A673 (cell line): Measurements from ENCODE around the gene ATP8B4. TPM values are rescaled to one million over a fixed set of nuclear protein-coding genes. Genes with fewer than 3 reads are reported as not detected.

Experiments
- BruUV-seq: library from RNA; stranded (reverse); fragments of 400-500 nt; replicated peaks from 2 replicates; lab custom pipeline; 2021; lab: Mats Ljungman, UMichigan
- CTCF ChIA-PET: fragments of 300-600 bp; sonication (Branson Sonifier 250); formaldehyde crosslinking; loops from one replicate; lab custom pipeline; 2022; ENCODE audit warnings: antibody characterized with exemption; lab: Charles Lee
- POLR2A ChIA-PET: fragments of 300-600 bp; sonication (Branson Sonifier 250); formaldehyde crosslinking; loops from one replicate; lab custom pipeline; 2022; ENCODE audit warnings: antibody characterized with exemption; ENCODE audit not compliant: low non-redundant PET; lab: Charles Lee
- DNase-seq: peaks from one replicate; pipeline ENCODE4 v3.0.0-alpha.2; 2015; ENCODE audit warnings: low spot score
- H3K27ac ChIP-seq: fragments of 200-600 bp; sonication (generic); 2 replicates; pipeline ENCODE4 v1.5.1; 2016; ENCODE audit warnings: mixed run types, low read depth, mild to moderate bottlenecking, mixed read lengths, antibody characterized with exemption, low read length; ENCODE audit not compliant: poor library complexity, severe bottlenecking
- H3K27me3 ChIP-seq: fragments of 200-600 bp; sonication (generic); replicated peaks from 2 replicates; pipeline ENCODE4 v1.6.1; 2017; ENCODE audit warnings: mixed run types, low read depth, mild to moderate bottlenecking, mixed read lengths, antibody characterized with exemption, low read length; ENCODE audit not compliant: insufficient read depth, poor library complexity
- H3K36me3 ChIP-seq: fragments of 200-600 bp; sonication (generic); 2 replicates; pipeline ENCODE4 v1.6.1; 2016; ENCODE audit warnings: mixed run types, mild to moderate bottlenecking, mixed read lengths, antibody characterized with exemption, low read length; ENCODE audit not compliant: insufficient read depth, poor library complexity, severe bottlenecking
- H3K4me1 ChIP-seq: fragments of 200-600 bp; sonication (generic); 2 replicates; pipeline ENCODE4 v1.6.1; 2017; ENCODE audit warnings: mixed run types, mild to moderate bottlenecking, mixed read lengths, antibody characterized with exemption, low read length; ENCODE audit not compliant: insufficient read depth, poor library complexity, severe bottlenecking
- H3K4me3 ChIP-seq: fragments of 200-600 bp; sonication (generic); 2 replicates; pipeline ENCODE4 v1.5.1; 2016; ENCODE audit warnings: low read depth, mixed run types, mild to moderate bottlenecking, mixed read lengths, low read length; ENCODE audit not compliant: poor library complexity, severe bottlenecking
- H3K9me3 ChIP-seq: fragments of 200-600 bp; sonication (generic); 2 replicates; pipeline ENCODE4 v1.6.1; 2016; ENCODE audit warnings: mixed run types, low read depth, mild to moderate bottlenecking, mixed read lengths, antibody characterized with exemption, low read length; ENCODE audit not compliant: poor library complexity, severe bottlenecking
- EZH2 ChIP-seq: fragments of 200-600 bp; sonication (generic); IDR thresholded peaks from 2 replicates; pipeline ENCODE4 v1.6.1; 2017; ENCODE audit warnings: borderline replicate concordance, low read depth, mild to moderate bottlenecking, mixed read lengths, antibody characterized with exemption, low read length; ENCODE audit not compliant: poor library complexity, severe bottlenecking
- intact Hi-C: fragments of 100-400 bp; cut with micrococcal nuclease; formaldehyde crosslinking; loops from one replicate; pipeline ENCODE4 v1.10.0; 2022; ENCODE audit not compliant: unreplicated experiment
- total RNA-seq: library from RNA; stranded (reverse); gene quantifications from 2 replicates; pipeline ENCODE4 v1.2.3, GENCODE V29; 2021
- TF ChIP-seq, protein P1 (sequence below): fragments of 300-800, 200-600 bp; sonication (generic); conservative IDR thresholded peaks from 2 replicates; pipeline ENCODE4 v1.5.1; 2017; ENCODE audit warnings: low read depth, mild to moderate bottlenecking, antibody characterized with exemption, low read length, moderate library complexity, mixed read lengths

Gene ATP8B4
- total RNA-seq, 1 experiment from 2014 or later: 0.30 TPM

DNA sequence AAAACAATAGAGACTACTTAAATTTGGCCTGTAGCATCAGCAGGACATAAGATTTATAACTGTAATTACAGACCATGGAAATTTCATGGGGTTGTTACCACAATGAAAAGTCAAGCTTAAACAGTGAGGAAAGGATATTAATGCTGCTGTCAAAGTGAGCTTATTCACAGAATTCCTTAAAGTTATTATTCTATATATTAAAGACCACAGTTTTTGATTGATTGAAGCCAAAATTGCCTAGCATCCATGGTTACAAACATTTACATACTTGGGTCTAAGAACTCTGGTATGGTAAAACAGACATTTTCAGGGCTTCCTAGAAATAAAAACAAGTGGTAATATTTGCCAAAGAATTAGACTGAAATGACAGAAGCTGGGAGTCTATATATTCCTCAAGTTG is 248.6 kb downstream of the ATP8B4 start:
- Histone ChIP-seq H3K27me3 (peaks cover 4% of the 10 kb centered on the region), H3K27ac (no peak overlapping the region), H3K9me3 (no peaks in the 10 kb centered on the region), H3K4me3 (no peak overlapping the region), H3K4me1 (no peaks in the 10 kb centered on the region), H3K36me3 (no peaks in the 10 kb centered on the region)
- BruUV-seq: no TSS peak
- intact Hi-C loops: no loop called here
- ChIA-PET CTCF (no interaction called here), POLR2A (no interaction called here)
- no peak for TF ChIP-seq EZH2
- TF ChIP-seq, protein P1, sequence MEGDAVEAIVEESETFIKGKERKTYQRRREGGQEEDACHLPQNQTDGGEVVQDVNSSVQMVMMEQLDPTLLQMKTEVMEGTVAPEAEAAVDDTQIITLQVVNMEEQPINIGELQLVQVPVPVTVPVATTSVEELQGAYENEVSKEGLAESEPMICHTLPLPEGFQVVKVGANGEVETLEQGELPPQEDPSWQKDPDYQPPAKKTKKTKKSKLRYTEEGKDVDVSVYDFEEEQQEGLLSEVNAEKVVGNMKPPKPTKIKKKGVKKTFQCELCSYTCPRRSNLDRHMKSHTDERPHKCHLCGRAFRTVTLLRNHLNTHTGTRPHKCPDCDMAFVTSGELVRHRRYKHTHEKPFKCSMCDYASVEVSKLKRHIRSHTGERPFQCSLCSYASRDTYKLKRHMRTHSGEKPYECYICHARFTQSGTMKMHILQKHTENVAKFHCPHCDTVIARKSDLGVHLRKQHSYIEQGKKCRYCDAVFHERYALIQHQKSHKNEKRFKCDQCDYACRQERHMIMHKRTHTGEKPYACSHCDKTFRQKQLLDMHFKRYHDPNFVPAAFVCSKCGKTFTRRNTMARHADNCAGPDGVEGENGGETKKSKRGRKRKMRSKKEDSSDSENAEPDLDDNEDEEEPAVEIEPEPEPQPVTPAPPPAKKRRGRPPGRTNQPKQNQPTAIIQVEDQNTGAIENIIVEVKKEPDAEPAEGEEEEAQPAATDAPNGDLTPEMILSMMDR: no peak
- DNase-seq: no peak

DNA sequence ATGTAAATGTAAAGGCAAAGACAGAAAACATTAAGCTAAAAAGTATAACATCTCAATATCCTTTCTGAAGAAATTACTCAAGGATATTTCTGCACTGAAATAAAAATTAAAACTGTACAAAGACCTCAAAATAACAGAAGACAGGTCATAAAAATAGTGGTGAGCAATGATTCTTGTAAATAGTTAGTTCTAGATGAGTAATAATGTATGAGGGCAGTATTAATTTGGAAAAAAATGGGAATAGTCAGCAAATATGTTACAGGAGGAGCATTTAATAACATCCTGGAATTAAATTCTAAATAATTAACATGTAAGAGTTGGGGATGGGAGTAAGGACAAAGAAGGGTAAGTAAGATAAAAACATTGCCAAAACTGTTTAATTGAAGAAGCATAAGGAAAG is 250.7 kb downstream of the ATP8B4 start:
- Histone ChIP-seq H3K36me3 (no peaks in the 10 kb centered on the region), H3K4me3 (no peak overlapping the region), H3K9me3 (no peaks in the 10 kb centered on the region), H3K27ac (no peak overlapping the region), H3K4me1 (no peaks in the 10 kb centered on the region), H3K27me3 (peaks cover 8% of the 10 kb centered on the region)
- ChIA-PET CTCF (no interaction called here), POLR2A (no interaction called here)
- intact Hi-C loops: no loop called here
- TF ChIP-seq, protein P1: no peak
- no peak for TF ChIP-seq EZH2
- DNase-seq: no peak
- BruUV-seq: no TSS peak

DNA sequence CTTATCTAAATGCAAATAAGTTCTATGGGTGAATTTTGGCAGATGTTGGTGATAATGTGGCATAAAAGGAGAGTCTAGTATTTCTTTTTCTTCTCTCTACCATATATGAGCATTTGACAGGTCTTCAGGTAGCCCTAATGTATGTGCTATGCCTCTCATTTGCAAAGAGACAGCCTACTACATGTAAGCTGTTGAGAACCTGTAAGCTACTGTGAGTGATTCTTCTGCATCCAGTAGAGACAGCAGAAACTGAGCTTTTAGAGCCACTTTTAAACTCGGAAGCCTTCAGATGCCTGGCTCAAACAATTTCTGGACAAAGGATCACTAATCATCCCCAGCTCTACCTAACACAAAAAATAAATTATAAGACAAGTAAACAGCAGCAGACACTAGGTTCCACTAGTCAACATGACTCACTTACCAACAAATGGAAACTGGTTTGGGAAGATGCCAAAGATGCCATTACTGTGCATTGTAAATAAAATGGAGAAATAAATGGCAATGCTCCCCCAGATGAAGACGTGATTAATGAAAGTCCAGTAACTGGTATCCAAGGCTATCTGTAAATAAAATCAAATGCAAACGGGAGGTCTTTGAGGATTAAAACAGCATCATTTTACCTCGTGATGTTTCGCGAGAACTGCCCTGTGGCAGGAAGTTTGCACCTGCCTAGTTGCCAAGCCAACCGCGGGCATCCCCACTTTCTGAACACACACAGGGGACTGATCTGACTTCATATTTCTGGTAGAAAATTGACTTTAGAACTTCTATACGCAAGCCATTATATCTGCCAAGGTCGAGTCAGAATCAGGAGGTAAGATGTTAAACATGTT is 252.9 kb downstream of the ATP8B4 start:
- Histone ChIP-seq H3K9me3 (no peaks in the 10 kb centered on the region), H3K36me3 (no peaks in the 10 kb centered on the region), H3K27me3 (peaks cover 8% of the 10 kb centered on the region), H3K4me3 (no peak overlapping the region), H3K27ac (no peak overlapping the region), H3K4me1 (no peaks in the 10 kb centered on the region)
- CTCF ChIA-PET: no interaction called here
- intact Hi-C loops: no loop called here
- TF ChIP-seq, protein P1: no peak
- TF ChIP-seq EZH2: no peak
- no peak for DNase-seq
- POLR2A ChIA-PET: no interaction called here
- no TSS peak for BruUV-seq
